ENCODE measurements around the gene CREB3L2.

DNA sequence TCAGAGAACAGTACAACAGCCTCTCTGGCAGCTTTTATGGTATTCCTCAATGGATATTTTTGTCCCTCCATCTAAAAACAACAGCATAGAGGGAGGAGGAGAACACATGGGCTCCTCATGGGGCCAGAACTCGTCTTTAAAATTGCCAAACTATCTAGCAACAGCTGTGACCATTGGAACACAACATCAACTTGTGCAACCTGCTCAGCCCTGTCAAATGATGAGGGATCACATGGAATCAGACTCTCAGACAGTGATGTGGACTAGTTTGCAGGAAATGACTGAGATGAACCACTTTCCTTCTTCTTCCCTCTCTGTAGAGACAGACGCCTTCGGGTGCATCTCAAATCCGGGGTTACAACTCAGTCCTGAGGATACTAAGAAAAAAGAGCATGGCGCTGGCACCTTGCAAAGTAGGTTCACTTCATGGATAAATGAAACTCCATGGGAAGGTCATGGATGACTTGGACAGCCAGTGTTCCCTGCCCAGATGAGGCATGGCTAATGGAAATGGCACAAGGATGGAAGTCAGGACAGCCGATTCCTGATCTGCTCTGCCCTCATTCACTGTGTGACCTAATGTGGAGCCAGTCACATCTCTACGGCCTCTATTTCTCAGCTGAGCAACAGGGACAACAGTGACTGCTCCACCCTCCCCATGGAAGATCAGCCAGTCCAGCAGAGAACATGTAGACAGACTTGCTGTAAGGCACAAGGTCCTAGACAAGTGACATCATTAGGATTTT is 130.5 kb downstream of the CREB3L2 start:
- TF ChIP-seq CTBP1 (IDR thresholded peaks at IDR 0.05; ENCODE audit: borderline replicate concordance) (no peak), BHLHE40 (IDR thresholded peaks at IDR 0.05; ENCODE audit: borderline replicate concordance) (no peak), FOXM1 (IDR thresholded peaks at IDR 0.05; ENCODE audit: borderline replicate concordance) (no peak), LEF1 (IDR thresholded peaks at IDR 0.05; ENCODE audit: borderline replicate concordance) (no peak), ARNT (IDR thresholded peaks at IDR 0.05) (no peak), ZNF384 (IDR thresholded peaks at IDR 0.05) (no peak), L3MBTL2 (conservative IDR thresholded peaks at IDR 0.05) (no peak)
- TF ChIP-seq, protein P1, sequence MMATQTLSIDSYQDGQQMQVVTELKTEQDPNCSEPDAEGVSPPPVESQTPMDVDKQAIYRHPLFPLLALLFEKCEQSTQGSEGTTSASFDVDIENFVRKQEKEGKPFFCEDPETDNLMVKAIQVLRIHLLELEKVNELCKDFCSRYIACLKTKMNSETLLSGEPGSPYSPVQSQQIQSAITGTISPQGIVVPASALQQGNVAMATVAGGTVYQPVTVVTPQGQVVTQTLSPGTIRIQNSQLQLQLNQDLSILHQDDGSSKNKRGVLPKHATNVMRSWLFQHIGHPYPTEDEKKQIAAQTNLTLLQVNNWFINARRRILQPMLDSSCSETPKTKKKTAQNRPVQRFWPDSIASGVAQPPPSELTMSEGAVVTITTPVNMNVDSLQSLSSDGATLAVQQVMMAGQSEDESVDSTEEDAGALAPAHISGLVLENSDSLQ (IDR thresholded peaks at IDR 0.05), result no peak

All from HEK293T (cell line).